H1 (cell line): ENCODE results near the gene CAMTA1. TPM values are rescaled to one million over a fixed set of nuclear protein-coding genes. Genes with fewer than 3 reads are reported as not detected.
A peak's percentile ranks its signal among the peaks of the same experiment; 100 is the strongest.

Experiments
- CTCF ChIA-PET: fragments of 300-600 bp; sonication (Branson Sonifier 250); formaldehyde crosslinking; loops from one replicate; lab custom pipeline; 2021; ENCODE audit not compliant: partially characterized antibody; lab: Charles Lee
- POLR2A ChIA-PET: fragments of 300-600 bp; sonication (Branson Sonifier 250); formaldehyde crosslinking; loops from one replicate; lab custom pipeline; 2021; ENCODE audit warnings: inconsistent platforms; ENCODE audit not compliant: partially characterized antibody; lab: Charles Lee
- DNase-seq, 2 experiments: peaks; one replicate each; pipeline versions ENCODE4 v3.0.0 to v3.0.0-alpha.2; 2010 to 2022; ENCODE audit warnings: low spot score in 2 of 2, low read depth in 1 of 2, mixed read lengths in 1 of 2
- FAIRE-seq: peaks from 2 replicates; lab custom pipeline; 2011; peaks lifted over from hg19 to GRCh38; lab: Jason Lieb, UNC
- H2AFZ ChIP-seq: 2 replicates; pipeline ENCODE4 v1.8.1; 2012; ENCODE audit warnings: low read length, inconsistent platforms
- H2AK5ac ChIP-seq: 2 replicates; pipeline ENCODE4 v1.6.1; 2013; ENCODE audit warnings: low read depth, low read length
- H2BK120ac ChIP-seq: replicated peaks from 2 replicates; pipeline ENCODE3; 2013; ENCODE audit warnings: low read depth, low read length, inconsistent platforms
- H2BK12ac ChIP-seq: 2 replicates; pipeline ENCODE4 v1.6.1; 2013; ENCODE audit warnings: low read depth, low read length
- H2BK15ac ChIP-seq: 2 replicates; pipeline ENCODE4 v1.6.1; 2013; ENCODE audit warnings: low read length
- H2BK20ac ChIP-seq: 2 replicates; pipeline ENCODE4 v1.6.1; 2013; ENCODE audit warnings: low read length
- H2BK5ac ChIP-seq: 2 replicates; pipeline ENCODE4 v1.6.1; 2013; ENCODE audit warnings: low read depth, low read length
- H3K14ac ChIP-seq: 2 replicates; pipeline ENCODE4 v1.6.1; 2013; ENCODE audit warnings: inconsistent platforms; ENCODE audit not compliant: insufficient read length
- H3K18ac ChIP-seq: 2 replicates; pipeline ENCODE4 v1.6.1; 2013; ENCODE audit warnings: low read length; ENCODE audit errors: extremely low read depth
- H3K23ac ChIP-seq: 2 replicates; pipeline ENCODE4 v1.6.1; 2013; ENCODE audit warnings: inconsistent platforms; ENCODE audit not compliant: insufficient read length
- H3K23me2 ChIP-seq: 2 replicates; pipeline ENCODE4 v1.6.1; 2013; ENCODE audit warnings: low read depth, low read length
- H3K27ac ChIP-seq: 2 replicates; pipeline ENCODE4 v1.6.1; 2011; ENCODE audit warnings: low read depth, low read length, inconsistent platforms
- H3K27me3 ChIP-seq, 4 experiments: replicated peaks in 1 of 4; 1 replicate in 1 of 4; 2 replicates in 3 of 4; pipeline versions ENCODE4 v1.6.1 to v1.8.1; 2011 to 2013; ENCODE audit warnings: low read length in 3 of 4, mild to moderate bottlenecking in 3 of 4, inconsistent platforms in 2 of 4, mixed read lengths in 2 of 4, moderate library complexity in 1 of 4; ENCODE audit not compliant: control insufficient read depth in 3 of 4, insufficient read depth in 3 of 4; ENCODE audit errors: extremely low read depth in 1 of 4
- H3K36me3 ChIP-seq, 4 experiments: 2 replicates each; pipeline versions ENCODE4 v1.6.1 to v1.8.1; 2011 to 2013; ENCODE audit warnings: mild to moderate bottlenecking in 4 of 4, low read length in 3 of 4, moderate library complexity in 2 of 4, control low read depth in 1 of 4, inconsistent platforms in 1 of 4; ENCODE audit not compliant: insufficient read depth in 4 of 4, control insufficient read depth in 2 of 4
- H3K4ac ChIP-seq: replicated peaks from 2 replicates; pipeline ENCODE3; 2013; ENCODE audit warnings: low read length, low read depth, mixed read lengths, inconsistent platforms; ENCODE audit not compliant: insufficient read length
- H3K4me1 ChIP-seq, 4 experiments: replicated peaks in 1 of 4; 1 replicate in 1 of 4; 2 replicates in 3 of 4; pipeline versions ENCODE4 v1.6.1 to v1.8.1; 2011 to 2013; ENCODE audit warnings: low read length in 3 of 4, inconsistent platforms in 2 of 4, mixed read lengths in 1 of 4; ENCODE audit not compliant: insufficient read depth in 4 of 4, control insufficient read depth in 3 of 4
- H3K4me2 ChIP-seq, 2 experiments: 2 replicates each; pipeline versions ENCODE4 v1.6.1 to v1.8.1; 2011 to 2013; ENCODE audit warnings: low read depth in 2 of 2, low read length in 2 of 2, control low read depth in 1 of 2, inconsistent platforms in 1 of 2, mild to moderate bottlenecking in 1 of 2; ENCODE audit not compliant: insufficient read depth in 1 of 2
- H3K4me3 ChIP-seq, 4 experiments: fragments of 200-600, 300-600 bp in 1 of 4; sonication (generic), shearing (Covaris generic), sonication (Bioruptor Twin) in 1 of 4; 2 replicates each; pipeline versions ENCODE4 v1.5.1 to v1.8.1; 2011 to 2016; ENCODE audit warnings: low read length in 4 of 4, low read depth in 3 of 4, control low read depth in 2 of 4, inconsistent platforms in 2 of 4, mild to moderate bottlenecking in 2 of 4, mixed read lengths in 1 of 4, moderate library complexity in 1 of 4; ENCODE audit not compliant: insufficient read depth in 2 of 4; ENCODE audit errors: extremely low read depth in 1 of 4
- H3K56ac ChIP-seq: replicated peaks from 2 replicates; pipeline ENCODE3; 2013; ENCODE audit warnings: low read depth, mild to moderate bottlenecking, mixed read lengths, low read length, inconsistent platforms; ENCODE audit not compliant: insufficient read length
- H3K79me1 ChIP-seq: 2 replicates; pipeline ENCODE4 v1.6.1; 2013; ENCODE audit warnings: low read depth, low read length, control low read depth
- H3K79me2 ChIP-seq, 2 experiments: 2 replicates each; pipeline versions ENCODE4 v1.6.1 to v1.8.1; 2012 to 2013; ENCODE audit warnings: low read length in 2 of 2, mild to moderate bottlenecking in 2 of 2, inconsistent platforms in 1 of 2; ENCODE audit not compliant: insufficient read depth in 2 of 2, control insufficient read depth in 1 of 2
- H3K9ac ChIP-seq, 4 experiments: replicated peaks in 1 of 4; 1 replicate in 1 of 4; 2 replicates in 3 of 4; pipeline versions ENCODE4 v1.6.1 to v1.8.1; 2011 to 2013; ENCODE audit warnings: low read depth in 3 of 4, low read length in 3 of 4, control low read depth in 2 of 4, mild to moderate bottlenecking in 2 of 4, moderate library complexity in 2 of 4, inconsistent platforms in 1 of 4; ENCODE audit errors: extremely low read depth in 1 of 4
- H3K9me3 ChIP-seq, 2 experiments: 2 replicates each; pipeline versions ENCODE4 v1.6.1 to v1.8.1; 2012 to 2013; ENCODE audit warnings: mild to moderate bottlenecking in 2 of 2, moderate library complexity in 2 of 2, control low read depth in 1 of 2, inconsistent platforms in 1 of 2, low read depth in 1 of 2, low read length in 1 of 2, mixed read lengths in 1 of 2; ENCODE audit not compliant: insufficient read depth in 2 of 2
- H4K20me1 ChIP-seq, 2 experiments: replicated peaks in 1 of 2; 2 replicates each; pipeline versions ENCODE3 to v1.8.1; 2011 to 2013; ENCODE audit warnings: inconsistent platforms in 2 of 2, low read length in 2 of 2, mild to moderate bottlenecking in 1 of 2; ENCODE audit not compliant: insufficient read depth in 2 of 2, control insufficient read depth in 1 of 2
- H4K5ac ChIP-seq: 2 replicates; pipeline ENCODE4 v1.6.1; 2013; ENCODE audit warnings: low read length, low read depth, mixed read lengths, inconsistent platforms; ENCODE audit not compliant: insufficient read length
- H4K8ac ChIP-seq: 2 replicates; pipeline ENCODE4 v1.8.0; 2013; ENCODE audit warnings: mild to moderate bottlenecking, moderate library complexity, low read length, inconsistent platforms; ENCODE audit not compliant: insufficient read depth; ENCODE audit errors: extremely low read depth
- H4K91ac ChIP-seq: replicated peaks from 2 replicates; pipeline ENCODE3; 2013; ENCODE audit warnings: low read length, mixed read lengths, inconsistent platforms; ENCODE audit not compliant: insufficient read length
- POLR2A ChIP-seq, 2 experiments: IDR thresholded peaks; 1 replicate in 1 of 2; 2 replicates in 1 of 2; pipeline ENCODE4 v1.6.1; 2011; ENCODE audit warnings: low read depth in 2 of 2, low read length in 2 of 2, mild to moderate bottlenecking in 2 of 2; ENCODE audit errors: control extremely low read depth in 1 of 2
- WGBS, 2 experiments: shearing (Covaris generic) in 1 of 2; methylation state at CpG; one replicate each; pipeline versions ENCODE4 v1.1.6 to v1.1.7; 2013 to 2015; ENCODE audit warnings: low lambda C conversion rate in 2 of 2, mixed read lengths in 2 of 2, inconsistent platforms in 1 of 2, low coverage in 1 of 2, missing lambda C conversion rate in 1 of 2; ENCODE audit not compliant: insufficient replicate concordance in 2 of 2, insufficient coverage in 1 of 2, insufficient read length in 1 of 2; ENCODE audit errors: extremely low coverage in 1 of 2, missing lambda C conversion rate in 1 of 2; 5-methylcytosine and 5-hydroxymethylcytosine counted together
- polyA plus RNA-seq, 7 experiments: library from polyadenylated mRNA; depleted of rRNA in 3 of 7; stranded (reverse) in 5 of 7; unstranded in 2 of 7; fragments of >200 nt in 5 of 7; fragments of 200-250 nt in 2 of 7; gene quantifications; 1 replicate in 5 of 7; 2 replicates in 1 of 7; 4 replicates in 1 of 7; pipeline versions ENCODE4 v1.2.1 to v1.2.3, GENCODE V29; 2011 to 2013; ENCODE audit warnings: missing spikeins in 2 of 7, mixed read lengths in 2 of 7
- total RNA-seq: library from RNA; stranded (reverse); fragmentation: NEBNext Ultra II Directional; extraction: Animal tissue kit (Norgen Biotek cat#: 25700); gene quantifications from 2 replicates; pipeline ENCODE4 v1.2.1, GENCODE V29; 2021

Gene CAMTA1
- total and polyA plus RNA-seq, 2 of the 8 experiments (the other 6 are each of a cell fraction or from before 2014, with no cell fraction given), result 65.0 to 119 TPM

GRCh38 chr1:7425771-7426170 lies 640.5 kb downstream of the CAMTA1 start:
- no peak for TF ChIP-seq POLR2A (IDR thresholded peaks at IDR 0.05; ENCODE audit: control extremely low read depth in 1 of 2, low read depth in 2 of 2, low read length in 2 of 2)
- TF ChIP-seq, all 59 proteins: peak for 0
- Histone ChIP-seq H3K9me3 (no peaks in the 10 kb centered on the region), H3K4ac (no peak overlapping the region), H3K18ac (no peak overlapping the region), H2BK15ac (no peak overlapping the region), H3K14ac (no peak overlapping the region), H2AK5ac (0 out of 2 replicates have a peak overlapping the region, but pooled peaks have one; percentile 65), H3K27me3 (no peaks in the 10 kb centered on the region), H3K56ac (no peak overlapping the region), H3K4me3 (no peak overlapping the region), H2BK120ac (no peak overlapping the region), H3K27ac (no peak overlapping the region), H3K79me1 (no peaks in the 10 kb centered on the region), H2AFZ (no peak overlapping the region), H3K36me3 (no peaks in the 10 kb centered on the region; a peak in 1 of 8 replicates), H2BK20ac (no peak overlapping the region), H3K4me2 (no peak overlapping the region), H4K8ac (no peak overlapping the region), H3K9ac (no peak overlapping the region), H2BK5ac (no peak overlapping the region), H3K23ac (no peak overlapping the region), H4K91ac (no peak overlapping the region), H3K79me2 (no peaks in the 10 kb centered on the region), H4K20me1 (peaks cover 0 to 6% of the 10 kb centered on the region in 2 experiments), H4K5ac (no peak overlapping the region), H3K4me1 (no peaks in the 10 kb centered on the region; a peak in 1 of 7 replicates), H2BK12ac (0 out of 2 replicates have a peak overlapping the region, but pooled peaks have one; percentile 17), H3K23me2 (peaks cover 5% of the 10 kb centered on the region; the same call in 1 of the 2 replicates)
- POLR2A ChIA-PET, result no interaction called here
- no peak for FAIRE-seq
- DNase-seq, result no peak
- CTCF ChIA-PET, result interaction anchor here (1.0 to 1.1 kb wide), 2 partner anchors 29 to 49 kb away, joined by 3 to 4 read pairs; no protein-coding TSS in a partner anchor
- WGBS, 2 experiments, result 92% methylated on average over 3 of the region's 3 CpGs; no CpG with 5 or more reads in 1 of the 2 experiments
